Stimulated activated CD8-positive, alpha-beta memory T cell treated with anti-CD3 and anti-CD28 coated beads, Interleukin-2, amount 100 ng/mL, for 48 hours (primary cell): ENCODE data around the gene NKAIN4.

Source experiments
- DNase-seq, 2 donors: peaks; one replicate each; pipeline ENCODE4 v3.0.0-alpha.2; 2020; ENCODE audit warnings: low read depth in 2 of 2

NKAIN4 gene

GRCh38 chr20:63254232-63254605 is at the start of gene NKAIN4:
Gene NKAIN4, minus strand, starts transcription at chr20:63254463. Its CDS starts 13 bp downstream, at chr20:63254450.
- DNase-seq, result no peak

GRCh38 chr20:63303095-63303666 is 48.9 kb upstream of the NKAIN4 start:
- DNase-seq, result no peak

GRCh38 chr20:63301671-63302070 is 47.4 kb upstream of the NKAIN4 start:
- no peak for DNase-seq

GRCh38 chr20:63298731-63299312 is 44.6 kb upstream of the NKAIN4 start:
- DNase-seq, result no peak

- DNase-seq, result no peak
These were observed 43.7 kb upstream of the NKAIN4 start for GRCh38 chr20:63297796-63298572.

GRCh38 chr20:63297371-63297781 is 43.1 kb upstream of the NKAIN4 start:
- no peak for DNase-seq

GRCh38 chr20:63296531-63297299 is 42.5 kb upstream of the NKAIN4 start:
- DNase-seq, result no peak

GRCh38 chr20:63295846-63296245 is 41.6 kb upstream of the NKAIN4 start:
- no peak for DNase-seq

GRCh38 chr20:63295422-63295821 is 41.2 kb upstream of the NKAIN4 start:
- no peak for DNase-seq

GRCh38 chr20:63295018-63295417 is 40.8 kb upstream of the NKAIN4 start:
- no peak for DNase-seq

- DNase-seq, result no peak
These were observed 40.3 kb upstream of the NKAIN4 start for GRCh38 chr20:63294536-63294900.

GRCh38 chr20:63293871-63294535 is 39.7 kb upstream of the NKAIN4 start:
- DNase-seq, result no peak

GRCh38 chr20:63293456-63293855 is 39.2 kb upstream of the NKAIN4 start:
- DNase-seq, result no peak

GRCh38 chr20:63292904-63293303 is 38.6 kb upstream of the NKAIN4 start, which contains the start of gene COL20A1:
Gene COL20A1, plus strand, starts transcription at chr20:63293186. Its CDS starts 1,922 bp downstream, at chr20:63295108.
- DNase-seq, result no peak

- no peak for DNase-seq
These were observed 38.0 kb upstream of the NKAIN4 start for GRCh38 chr20:63292292-63292701.

GRCh38 chr20:63291811-63292210 is 37.5 kb upstream of the NKAIN4 start:
- no peak for DNase-seq

GRCh38 chr20:63290677-63291472 is 36.6 kb upstream of the NKAIN4 start:
- DNase-seq, result peak; percentile 66 to 68

- no peak for DNase-seq
These were observed 35.9 kb upstream of the NKAIN4 start for GRCh38 chr20:63290136-63290676.

- no peak for DNase-seq
These were observed 35.3 kb upstream of the NKAIN4 start for GRCh38 chr20:63289311-63290135.
